Measurements from ENCODE around the gene FGF13.

FGF13 gene

DNA sequence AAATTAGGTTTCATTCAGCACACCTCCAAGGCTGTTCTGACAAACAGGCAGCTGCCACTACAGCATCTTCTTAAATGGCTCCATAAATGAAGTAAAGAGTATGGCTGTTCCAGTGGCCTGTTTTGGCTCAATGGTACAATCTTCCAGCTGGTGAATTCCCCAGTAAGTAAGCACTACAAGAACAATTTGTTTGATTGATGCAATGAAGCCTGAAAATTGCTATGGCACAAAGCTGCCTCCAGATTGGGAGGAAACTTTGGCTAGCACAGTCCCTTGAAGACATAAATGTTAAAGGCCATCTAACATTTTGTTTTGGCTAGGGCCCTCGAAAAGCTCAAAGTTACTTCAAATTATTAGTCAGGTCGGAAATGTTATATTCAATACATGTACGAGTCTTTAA is 47.5 kb downstream of the FGF13 start:
- Mint-ChIP-seq H3K4me1 (no peaks in the 10 kb centered on the region), H3K4me3 (no peak overlapping the region), H3K27ac (no peak overlapping the region), H3K9me3 (peaks cover 6% of the 10 kb centered on the region), H3K36me3 (ENCODE audit: low read depth) (no peaks in the 10 kb centered on the region), H3K27me3 (ENCODE audit: low read depth, poor library complexity) (no peaks in the 10 kb centered on the region)
- TF ChIP-seq, protein P1, sequence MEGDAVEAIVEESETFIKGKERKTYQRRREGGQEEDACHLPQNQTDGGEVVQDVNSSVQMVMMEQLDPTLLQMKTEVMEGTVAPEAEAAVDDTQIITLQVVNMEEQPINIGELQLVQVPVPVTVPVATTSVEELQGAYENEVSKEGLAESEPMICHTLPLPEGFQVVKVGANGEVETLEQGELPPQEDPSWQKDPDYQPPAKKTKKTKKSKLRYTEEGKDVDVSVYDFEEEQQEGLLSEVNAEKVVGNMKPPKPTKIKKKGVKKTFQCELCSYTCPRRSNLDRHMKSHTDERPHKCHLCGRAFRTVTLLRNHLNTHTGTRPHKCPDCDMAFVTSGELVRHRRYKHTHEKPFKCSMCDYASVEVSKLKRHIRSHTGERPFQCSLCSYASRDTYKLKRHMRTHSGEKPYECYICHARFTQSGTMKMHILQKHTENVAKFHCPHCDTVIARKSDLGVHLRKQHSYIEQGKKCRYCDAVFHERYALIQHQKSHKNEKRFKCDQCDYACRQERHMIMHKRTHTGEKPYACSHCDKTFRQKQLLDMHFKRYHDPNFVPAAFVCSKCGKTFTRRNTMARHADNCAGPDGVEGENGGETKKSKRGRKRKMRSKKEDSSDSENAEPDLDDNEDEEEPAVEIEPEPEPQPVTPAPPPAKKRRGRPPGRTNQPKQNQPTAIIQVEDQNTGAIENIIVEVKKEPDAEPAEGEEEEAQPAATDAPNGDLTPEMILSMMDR (IDR thresholded peaks at IDR 0.05): no peak
- no peak for DNase-seq

DNA sequence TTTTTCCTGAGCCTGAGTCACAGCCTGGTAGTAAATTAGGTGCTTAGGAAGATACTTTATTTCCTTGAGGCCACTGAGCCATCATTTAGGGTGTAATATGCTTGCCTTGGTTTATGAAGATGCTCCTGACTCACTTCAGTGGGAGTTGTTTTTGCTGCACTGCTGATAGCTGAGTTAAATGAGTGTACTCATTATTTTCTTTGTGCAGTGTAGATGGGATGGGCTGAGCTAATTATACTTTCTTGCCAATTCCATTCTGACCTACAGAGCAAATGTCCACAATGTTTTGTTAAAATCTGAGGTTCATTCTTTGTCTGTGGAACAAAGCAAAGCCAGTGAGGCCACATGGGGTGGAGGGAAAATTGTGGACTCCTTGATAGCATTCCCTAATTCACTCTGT is 60.0 kb downstream of the FGF13 start:
- Mint-ChIP-seq H3K36me3 (ENCODE audit: low read depth) (no peaks in the 10 kb centered on the region), H3K4me3 (no peak overlapping the region), H3K27me3 (ENCODE audit: low read depth, poor library complexity) (peaks cover 3% of the 10 kb centered on the region), H3K9me3 (no peaks in the 10 kb centered on the region), H3K4me1 (peaks cover 6% of the 10 kb centered on the region), H3K27ac (no peak overlapping the region)
- TF ChIP-seq, protein P1 (IDR thresholded peaks at IDR 0.05): no peak
- DNase-seq: no peak

GRCh38 chrX:138648568-138648967 is 62.9 kb downstream of the FGF13 start:
- no peaks in the 10 kb centered on the region for H3K9me3 Mint-ChIP-seq
- DNase-seq: no peak
- TF ChIP-seq, protein P1 (IDR thresholded peaks at IDR 0.05): no peak

DNA sequence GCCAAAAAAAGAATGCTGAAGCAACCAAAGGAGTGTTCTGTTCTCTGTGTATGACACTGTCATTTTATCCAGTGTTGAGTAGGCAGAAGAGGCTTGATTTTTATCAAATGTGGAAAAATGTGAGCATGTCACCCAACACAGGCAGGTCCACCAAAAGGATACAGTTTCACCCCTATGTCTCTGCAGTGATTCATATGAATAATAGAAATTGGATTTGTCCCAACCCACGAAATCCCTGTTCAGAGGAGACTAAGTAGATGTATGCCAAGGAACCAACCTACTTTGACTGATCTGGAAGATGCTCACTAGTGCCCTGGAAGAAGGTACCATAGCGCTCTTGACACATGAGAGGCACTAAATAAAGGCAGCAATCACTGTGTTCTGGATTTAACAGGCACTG is 72.5 kb downstream of the FGF13 start:
- no peaks in the 10 kb centered on the region for H3K27me3 Mint-ChIP-seq (ENCODE audit: low read depth, poor library complexity)
- DNase-seq: no peak
- H3K4me3 Mint-ChIP-seq: no peak overlapping the region
- no peaks in the 10 kb centered on the region for H3K4me1 Mint-ChIP-seq
- H3K36me3 Mint-ChIP-seq (ENCODE audit: low read depth): peaks cover 9% of the 10 kb centered on the region
- H3K27ac Mint-ChIP-seq: no peak overlapping the region
- TF ChIP-seq, protein P1 (IDR thresholded peaks at IDR 0.05): no peak
- H3K9me3 Mint-ChIP-seq: peaks cover 15% of the 10 kb centered on the region

More at GRCh38 chrX:138648568-138648967, 62.9 kb downstream of the FGF13 start:
- Mint-ChIP-seq H3K36me3 (ENCODE audit: low read depth) (no peaks in the 10 kb centered on the region), H3K4me3 (no peak overlapping the region), H3K4me1 (peaks cover 8% of the 10 kb centered on the region), H3K27me3 (ENCODE audit: low read depth, poor library complexity) (peaks cover 3% of the 10 kb centered on the region), H3K27ac (no peak overlapping the region)
